Spleen (tissue), 11 donors: ENCODE results near the gene GGA2. TPM values are rescaled to one million over a fixed set of nuclear protein-coding genes. Genes with fewer than 3 reads are reported as not detected.
"Not testable (repeated sequence)": the region's sequence is repeated elsewhere in the genome, so short reads cannot be mapped to it uniquely, and the experiment has no call there.

Source experiments
- DNase-seq: peaks from one replicate; pipeline ENCODE4 v3.0.0-alpha.2; 2020
- H3K27ac ChIP-seq, 8 donors: fragments of 200-600 bp; sonication (generic) in 7 of 8; 1 replicate in 4 of 8; 2 replicates in 4 of 8; pipeline versions ENCODE4 v1.5.0 to v1.8.0; 2016 to 2021; ENCODE audit warnings: inconsistent platforms in 4 of 8, mild to moderate bottlenecking in 4 of 8, moderate library complexity in 1 of 8
- H3K27me3 ChIP-seq, 7 donors: fragments of 200-600 bp; sonication (generic) in 6 of 7; replicated peaks in 1 of 7; 1 replicate in 4 of 7; 2 replicates in 3 of 7; pipeline versions ENCODE4 v1.5.0 to v1.8.0; 2016 to 2021; ENCODE audit warnings: inconsistent platforms in 3 of 7, mild to moderate bottlenecking in 1 of 7
- H3K36me3 ChIP-seq, 6 donors: fragments of 200-600 bp; sonication (generic) in 5 of 6; 1 replicate in 4 of 6; 2 replicates in 2 of 6; pipeline versions ENCODE4 v1.5.0 to v1.8.0; 2016 to 2021; ENCODE audit warnings: inconsistent platforms in 2 of 6
- H3K4me1 ChIP-seq, 6 donors: fragments of 200-600 bp; sonication (generic) in 5 of 6; 1 replicate in 3 of 6; 2 replicates in 3 of 6; pipeline versions ENCODE4 v1.5.0 to v1.8.0; 2016 to 2021; ENCODE audit warnings: inconsistent platforms in 3 of 6
- H3K4me3 ChIP-seq, 8 donors: fragments of 200-600 bp; sonication (generic) in 7 of 8; 1 replicate in 4 of 8; 2 replicates in 4 of 8; pipeline versions ENCODE4 v1.5.0 to v1.8.0; 2016 to 2021; ENCODE audit warnings: inconsistent platforms in 4 of 8, mild to moderate bottlenecking in 4 of 8, moderate library complexity in 2 of 8
- H3K9me3 ChIP-seq, 8 donors: fragments of 200-600 bp; sonication (generic) in 7 of 8; 1 replicate in 4 of 8; 2 replicates in 4 of 8; pipeline versions ENCODE4 v1.5.0 to v1.8.0; 2016 to 2021; ENCODE audit warnings: inconsistent platforms in 4 of 8
- CTCF ChIP-seq, 11 experiments: fragments of 200-600 bp in 7 of 11; fragments of 450-650 bp in 4 of 11; sonication (generic) in 4 of 11; IDR thresholded peaks in 8 of 11; conservative IDR thresholded peaks in 3 of 11; 1 replicate in 7 of 11; 2 replicates in 4 of 11; pipeline versions ENCODE4 v1.4.0 to v1.8.0; 2016 to 2021; ENCODE audit warnings: antibody characterized with exemption in 11 of 11, inconsistent platforms in 4 of 11, mild to moderate bottlenecking in 1 of 11
- POLR2A ChIP-seq, 3 donors: fragments of 450-650 bp; IDR thresholded peaks; one replicate each; pipeline ENCODE4 v1.5.1; 2017; ENCODE audit warnings: antibody characterized with exemption in 3 of 3, mild to moderate bottlenecking in 1 of 3
- POLR2AphosphoS5 ChIP-seq, 3 donors: sonication (generic); formaldehyde crosslinking; IDR thresholded peaks; one replicate each; pipeline ENCODE4 v1.5.1; 2017; ENCODE audit warnings: antibody characterized with exemption in 3 of 3
- WGBS, 5 donors: extraction: QIAGEN DNeasy Blood & Tissue Kit in 3 of 5; methylation state at CpG; one replicate each; pipeline versions ENCODE4 v1.1.5 to v1.1.7; 2013 to 2018; 5-methylcytosine and 5-hydroxymethylcytosine counted together
- intact Hi-C: fragments of 100-400 bp; cut with DNase I; formaldehyde crosslinking; loops from one replicate; pipeline ENCODE4 v1.15.0; 2023; ENCODE audit warnings: low total_unique reads
- polyA plus RNA-seq, 3 donors: library from polyadenylated mRNA; stranded (reverse); fragments of 200-250 nt; gene quantifications; one replicate each; pipeline ENCODE4 v1.2.1, GENCODE V29; 2013
- total RNA-seq, 7 donors: library from RNA; depleted of rRNA in 3 of 7; stranded (reverse); fragments of >200 nt in 3 of 7; fragmentation: NEBNext Ultra II Directional in 4 of 7; extraction: Animal tissue kit (Norgen Biotek cat#: 25700) in 4 of 7; gene quantifications; one replicate each; pipeline versions ENCODE4 v1.1.0 to v1.2.1, GENCODE V29; 2016 to 2021
- donor health status: healthy with polysubstance abuse.
- donor health status: DM: no; HTN: no; CAD: no; lungs with moderate emphysema.
- donor health status: DM: no; HTN: no; CAD: no.
- donor health status: Bipolar disorder and iron deficiency.
- donor health status: healthy.
- donor health status: DM: no; HTN: no; CAD: no.
- donor health status: DM: yes; HTN: yes; CAD: no.

The GGA2 gene
- total and polyA plus RNA-seq, 10 donors: 49.4 to 179 (median 141) TPM

DNA sequence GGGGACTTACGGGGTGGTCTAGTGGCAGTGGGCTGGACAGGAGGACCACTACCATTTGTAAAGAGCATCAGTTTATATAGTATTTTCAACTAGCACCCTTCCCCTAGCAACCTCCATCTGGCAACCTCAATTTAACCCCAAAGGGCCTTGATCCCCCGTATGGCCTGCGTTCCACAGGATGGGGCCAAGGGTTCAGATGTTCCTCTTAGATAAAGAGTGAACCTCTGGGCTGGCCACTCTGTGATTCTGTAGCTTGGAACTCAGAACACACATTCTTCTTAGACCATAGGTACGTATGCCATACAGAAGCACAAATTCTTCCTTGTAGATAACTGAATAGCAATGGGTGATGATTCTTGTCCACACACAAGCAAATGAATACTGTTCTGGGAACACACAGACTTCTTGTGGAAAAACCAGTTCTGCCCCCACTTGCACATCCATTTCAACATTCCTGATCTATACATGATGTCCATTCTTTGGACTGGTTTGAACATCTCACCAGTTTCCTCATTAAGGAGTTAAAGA lies 1.9 kb upstream of the GGA2 start:
- no peaks in the 10 kb centered on the region for H3K36me3 ChIP-seq
- TF ChIP-seq POLR2AphosphoS5 (IDR thresholded peaks at IDR 0.05) (no peak), POLR2A (IDR thresholded peaks at IDR 0.05) (no peak), CTCF (IDR thresholded peaks at IDR 0.05 in 8 of 11, conservative IDR thresholded peaks at IDR 0.05 in 3 of 11) (no peak)
- no peak overlapping the region for H3K27ac ChIP-seq
- 76 to 87% (median 81%) methylated on average over 4 of the region's 4 CpGs for WGBS, 5 donors
- intact Hi-C loops: no loop called here
- H3K9me3 ChIP-seq: no peaks in the 10 kb centered on the region
- no peak overlapping the region for H3K4me3 ChIP-seq
- DNase-seq: no peak
- no peaks in the 10 kb centered on the region for H3K27me3 ChIP-seq
- H3K4me1 ChIP-seq: peaks cover 19 to 74% (median 38%) of the 10 kb centered on the region in 6 donors

GRCh38 chr16:23511731-23512130 lies 1.4 kb upstream of the GGA2 start:
- no peak for DNase-seq
- H3K4me3 ChIP-seq: no peak overlapping the region
- no peaks in the 10 kb centered on the region for H3K36me3 ChIP-seq
- H3K9me3 ChIP-seq: no peaks in the 10 kb centered on the region
- 85 to 94% (median 90%) methylated on average over 7 of the region's 7 CpGs for WGBS, 5 donors
- no peak overlapping the region for H3K27ac ChIP-seq
- TF ChIP-seq POLR2AphosphoS5 (IDR thresholded peaks at IDR 0.05) (no peak), POLR2A (IDR thresholded peaks at IDR 0.05) (no peak), CTCF (IDR thresholded peaks at IDR 0.05 in 8 of 11, conservative IDR thresholded peaks at IDR 0.05 in 3 of 11) (no peak)
- intact Hi-C loops: no loop called here
- no peaks in the 10 kb centered on the region for H3K27me3 ChIP-seq
- H3K4me1 ChIP-seq: peaks cover 24 to 76% (median 40%) of the 10 kb centered on the region in 6 donors

DNA sequence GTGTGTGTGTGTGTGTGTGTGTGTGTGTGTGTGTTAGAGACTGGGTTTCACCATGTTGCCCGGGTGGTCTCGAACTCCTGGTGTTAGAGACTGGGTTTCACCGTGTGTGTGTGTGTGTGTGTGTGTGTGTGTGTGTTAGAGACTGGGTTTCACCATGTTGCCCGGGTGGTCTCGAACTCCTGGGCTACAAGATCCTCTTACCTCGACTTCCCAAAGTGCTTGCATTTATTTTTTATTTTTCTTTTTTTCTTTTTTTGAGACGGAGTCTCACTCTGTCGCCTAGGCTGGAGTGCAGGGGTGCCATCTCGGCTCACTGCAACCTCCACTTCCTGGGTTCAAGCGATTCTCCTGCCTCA lies 599 bp upstream of the GGA2 start:
- H3K9me3 ChIP-seq, H3K36me3 ChIP-seq, intact Hi-C loops, H3K27me3 ChIP-seq, DNase-seq: not testable (repeated sequence)
- H3K27ac ChIP-seq: peak overlapping the region in 5 of 8 donors; percentile 80 to 96 (median 96)
- peaks cover 25 to 76% (median 42%) of the 10 kb centered on the region in 6 donors for H3K4me1 ChIP-seq
- WGBS, 5 donors: 68 to 81% (median 70%) methylated on average over 9 to 10 of the region's 10 CpGs
- H3K4me3 ChIP-seq: peak overlapping the region; percentile 73 to 99 (median 95)

DNA sequence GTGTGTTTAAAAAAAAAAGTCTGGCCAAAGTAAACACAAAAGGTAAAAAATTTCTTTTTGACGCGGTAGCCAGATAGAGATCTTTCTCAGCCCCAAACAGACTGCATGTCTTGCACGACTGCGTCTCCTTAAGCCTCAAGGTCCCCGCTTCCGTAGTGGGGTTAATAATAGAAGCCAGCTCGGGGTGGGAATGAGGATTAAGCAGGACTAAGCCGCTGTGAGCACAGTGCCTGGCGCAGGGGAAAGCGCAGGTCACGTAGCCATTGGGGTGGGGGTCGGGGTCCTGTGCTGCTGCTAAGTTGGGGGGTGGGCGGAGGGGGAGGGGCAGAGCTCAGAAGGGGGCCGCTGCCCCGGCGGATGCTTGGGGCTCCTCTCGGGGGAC lies 521 bp downstream of the GGA2 start:
- 0 to 1% (median 0%) methylated on average over 7 to 17 of the region's 17 CpGs for WGBS, 5 donors
- peaks cover 33 to 76% (median 51%) of the 10 kb centered on the region in 6 donors for H3K4me1 ChIP-seq
- intact Hi-C loops: loop anchor here (10.0 kb wide), 2 partner anchors 45 to 85 kb away; partner anchors contain the start of genes EARS2, NDUFAB1 and UBFD1
- H3K9me3 ChIP-seq: no peaks in the 10 kb centered on the region
- peak overlapping the region; percentile 73 to 99 (median 95) for H3K4me3 ChIP-seq
- no peak for DNase-seq
- TF ChIP-seq CTCF (IDR thresholded peaks at IDR 0.05 in 8 of 11, conservative IDR thresholded peaks at IDR 0.05 in 3 of 11) (no peak), POLR2A (IDR thresholded peaks at IDR 0.05) (no peak), POLR2AphosphoS5 (IDR thresholded peaks at IDR 0.05) (no peak)
- H3K36me3 ChIP-seq: no peaks in the 10 kb centered on the region
- H3K27me3 ChIP-seq: no peaks in the 10 kb centered on the region
- H3K27ac ChIP-seq: peak overlapping the region; percentile 80 to 96 (median 94)

- no peaks in the 10 kb centered on the region for H3K36me3 ChIP-seq
- no peaks in the 10 kb centered on the region for H3K27me3 ChIP-seq
- TF ChIP-seq CTCF (IDR thresholded peaks at IDR 0.05 in 8 of 11, conservative IDR thresholded peaks at IDR 0.05 in 3 of 11): no peak
- TF ChIP-seq POLR2A (IDR thresholded peaks at IDR 0.05): no peak
- no peak for TF ChIP-seq POLR2AphosphoS5 (IDR thresholded peaks at IDR 0.05)
- H3K27ac ChIP-seq: peak overlapping the region in 7 of 8 donors; percentile 84 to 96 (median 96)
- WGBS, 5 donors: 2 to 10% (median 8%) methylated on average over 5 of the region's 5 CpGs
- no peak for DNase-seq
- peaks cover 36 to 76% (median 54%) of the 10 kb centered on the region in 6 donors for H3K4me1 ChIP-seq
- H3K9me3 ChIP-seq: no peaks in the 10 kb centered on the region
- intact Hi-C loops: loop anchor here (10.0 kb wide), 2 partner anchors 45 to 85 kb away; partner anchors contain the start of genes EARS2, NDUFAB1 and UBFD1
- peak overlapping the region; percentile 73 to 99 (median 95) for H3K4me3 ChIP-seq
Observed at GRCh38 chr16:23509441-23509754, 896 bp downstream of the GGA2 start.
